Esophagus squamous epithelium (tissue), 5 donors: ENCODE measurements around the gene OSBPL8. TPM values are rescaled to one million over a fixed set of nuclear protein-coding genes. Genes with fewer than 3 reads are reported as not detected.
"Not testable (repeated sequence)": the region's sequence is repeated elsewhere in the genome, so short reads cannot be mapped to it uniquely, and the experiment has no call there.

Source experiments
- DNase-seq: peaks from one replicate; lab custom pipeline; 2025; lab: John Stamatoyannopoulos, UW
- H3K27ac ChIP-seq, 4 donors: fragments of 200-600 bp; sonication (generic); one replicate each; pipeline ENCODE4 v1.5.1; 2016 to 2019; ENCODE audit warnings: mild to moderate bottlenecking in 1 of 4
- H3K27me3 ChIP-seq, 4 donors: fragments of 200-600 bp; sonication (generic); 1 replicate in 3 of 4; 2 replicates in 1 of 4; pipeline versions ENCODE4 v1.5.1 to v1.6.0; 2017 to 2021; ENCODE audit warnings: antibody characterized with exemption in 1 of 4
- H3K36me3 ChIP-seq, 3 donors: fragments of 200-600 bp; sonication (generic); one replicate each; pipeline ENCODE4 v1.5.1; 2016 to 2019
- H3K4me1 ChIP-seq, 3 donors: fragments of 200-600 bp; sonication (generic); one replicate each; pipeline ENCODE4 v1.5.1; 2017 to 2019
- H3K4me3 ChIP-seq, 4 donors: fragments of 200-600 bp; sonication (generic); 1 replicate in 3 of 4; 2 replicates in 1 of 4; pipeline ENCODE4 v1.5.1; 2016 to 2019; ENCODE audit warnings: mild to moderate bottlenecking in 2 of 4, moderate library complexity in 1 of 4
- H3K9me3 ChIP-seq, 3 donors: fragments of 200-600 bp; sonication (generic); one replicate each; pipeline ENCODE4 v1.5.1; 2016 to 2019
- CTCF ChIP-seq, 6 experiments: fragments of 450-650 bp in 4 of 6; fragments of 200-600 bp in 2 of 6; sonication (generic) in 2 of 6; IDR thresholded peaks; one replicate each; pipeline ENCODE4 v1.5.1; 2016 to 2019; ENCODE audit warnings: antibody characterized with exemption in 6 of 6, mild to moderate bottlenecking in 4 of 6, moderate library complexity in 4 of 6
- POLR2A ChIP-seq, 4 donors: fragments of 450-650 bp; IDR thresholded peaks; one replicate each; pipeline ENCODE4 v1.6.1; 2017; ENCODE audit warnings: antibody characterized with exemption in 4 of 4, mild to moderate bottlenecking in 4 of 4, moderate library complexity in 3 of 4
- WGBS, 2 donors: methylation state at CpG; one replicate each; pipeline ENCODE4 v1.1.5; 2018; 5-methylcytosine and 5-hydroxymethylcytosine counted together
- intact Hi-C: fragments of 100-400 bp; cut with DNase I; formaldehyde crosslinking; loops from one replicate; pipeline ENCODE4 v1.15.0; 2022
- total RNA-seq, 4 donors: library from RNA; depleted of rRNA; stranded (reverse); fragments of >200 nt; gene quantifications; one replicate each; pipeline ENCODE4 v1.1.0, GENCODE V29; 2016
- donor health status: DM: yes; HTN: yes; CAD: no.

Gene OSBPL8
- total RNA-seq, 4 donors from 2014 or later: 30.3 to 60.8 (median 43.0) TPM

- no peak overlapping the region for H3K27ac ChIP-seq
- WGBS, 2 donors: 88 to 96% methylated on average over 2 of the region's 2 CpGs
- H3K36me3 ChIP-seq: no peaks in the 10 kb centered on the region
- intact Hi-C loops: no loop called here
- no peak for TF ChIP-seq POLR2A (IDR thresholded peaks at IDR 0.05)
- no peaks in the 10 kb centered on the region for H3K27me3 ChIP-seq
- DNase-seq: no peak
- no peak overlapping the region for H3K4me3 ChIP-seq
- no peaks in the 10 kb centered on the region for H3K4me1 ChIP-seq
- no peaks in the 10 kb centered on the region for H3K9me3 ChIP-seq
Measured at GRCh38 chr12:76518699-76519098, 40.9 kb downstream of the OSBPL8 start.

- intact Hi-C loops: no loop called here
- no peaks in the 10 kb centered on the region for H3K4me1 ChIP-seq
- 89 to 95% methylated on average over 4 of the region's 4 CpGs for WGBS, 2 donors
- peaks cover 0 to 6% (median 0%) of the 10 kb centered on the region in 3 donors for H3K9me3 ChIP-seq
- H3K36me3 ChIP-seq: no peaks in the 10 kb centered on the region
- H3K4me3 ChIP-seq: no peak overlapping the region
- TF ChIP-seq POLR2A (IDR thresholded peaks at IDR 0.05): no peak
- no peak for TF ChIP-seq CTCF (IDR thresholded peaks at IDR 0.05)
- no peaks in the 10 kb centered on the region for H3K27me3 ChIP-seq
- H3K27ac ChIP-seq: no peak overlapping the region
- DNase-seq: no peak
Measured at GRCh38 chr12:76515271-76515670, 44.3 kb downstream of the OSBPL8 start.

GRCh38 chr12:76511116-76511716, 48.4 kb downstream of the OSBPL8 start:
- WGBS, 2 donors: 86 to 87% methylated on average over 4 of the region's 4 CpGs
- H3K4me1 ChIP-seq: peaks cover 0 to 16% (median 0%) of the 10 kb centered on the region in 3 donors
- H3K9me3 ChIP-seq, H3K4me3 ChIP-seq, H3K27me3 ChIP-seq, H3K27ac ChIP-seq, H3K36me3 ChIP-seq, DNase-seq, intact Hi-C loops: not testable (repeated sequence)

- TF ChIP-seq POLR2A (IDR thresholded peaks at IDR 0.05) (no peak), CTCF (IDR thresholded peaks at IDR 0.05) (no peak)
- peaks cover 0 to 16% (median 0%) of the 10 kb centered on the region in 3 donors for H3K4me1 ChIP-seq
- H3K27me3 ChIP-seq: no peaks in the 10 kb centered on the region
- DNase-seq: no peak
- WGBS, 2 donors: 91 to 93% methylated on average over 6 of the region's 6 CpGs
- peaks cover 0 to 3% (median 0%) of the 10 kb centered on the region in 3 donors for H3K36me3 ChIP-seq
- no peak overlapping the region for H3K27ac ChIP-seq
- no peak overlapping the region for H3K4me3 ChIP-seq
- intact Hi-C loops: no loop called here
- peaks cover 0 to 6% (median 0%) of the 10 kb centered on the region in 3 donors for H3K9me3 ChIP-seq
Measured at GRCh38 chr12:76508128-76508980, 51.2 kb downstream of the OSBPL8 start.

- Histone ChIP-seq H3K36me3 (peaks cover 0 to 11% (median 0%) of the 10 kb centered on the region in 3 donors), H3K4me1 (peaks cover 0 to 16% (median 0%) of the 10 kb centered on the region in 3 donors), H3K27ac (no peak overlapping the region), H3K4me3 (no peak overlapping the region), H3K9me3 (no peaks in the 10 kb centered on the region), H3K27me3 (no peaks in the 10 kb centered on the region)
- 94 to 95% methylated on average over 3 of the region's 3 CpGs for WGBS, 2 donors
- TF ChIP-seq CTCF (IDR thresholded peaks at IDR 0.05) (no peak), POLR2A (IDR thresholded peaks at IDR 0.05) (no peak)
- intact Hi-C loops: no loop called here
- no peak for DNase-seq
Measured at GRCh38 chr12:76506149-76506548, 53.4 kb downstream of the OSBPL8 start.

GRCh38 chr12:76505050-76505449, 54.5 kb downstream of the OSBPL8 start:
- Histone ChIP-seq H3K9me3 (no peaks in the 10 kb centered on the region), H3K27me3 (no peaks in the 10 kb centered on the region), H3K4me1 (peaks cover 0 to 16% (median 0%) of the 10 kb centered on the region in 3 donors), H3K27ac (no peak overlapping the region), H3K36me3 (peaks cover 0 to 11% (median 0%) of the 10 kb centered on the region in 3 donors), H3K4me3 (no peak overlapping the region)
- WGBS, 2 donors: 100% methylated on average over 2 of the region's 2 CpGs
- intact Hi-C loops: no loop called here
- TF ChIP-seq CTCF (IDR thresholded peaks at IDR 0.05): no peak
- TF ChIP-seq POLR2A (IDR thresholded peaks at IDR 0.05): no peak
- DNase-seq: no peak
